ENCODE measurements around the gene ADAM12.
A peak's percentile ranks its signal among the peaks of the same experiment; 100 is the strongest.
"Not testable (repeated sequence)": the region's sequence is repeated elsewhere in the genome, so short reads cannot be mapped to it uniquely, and the experiment has no call there.

Gene ADAM12

GRCh38 chr10:126185676-126186447, 202.4 kb downstream of the ADAM12 start:
- DNase-seq = no peak

- DNase-seq = no peak
Observed at GRCh38 chr10:126181626-126182025, 206.7 kb downstream of the ADAM12 start.

- DNase-seq = no peak
Observed at GRCh38 chr10:126179637-126180036, 208.6 kb downstream of the ADAM12 start.

GRCh38 chr10:126177417-126178030, 210.8 kb downstream of the ADAM12 start:
- peak in 2 of 56 donors; percentile 10 to 15 for DNase-seq

GRCh38 chr10:126175641-126176262, 212.5 kb downstream of the ADAM12 start:
- DNase-seq = no peak

- not testable (repeated sequence) for DNase-seq
Observed at GRCh38 chr10:126172755-126173154, 215.5 kb downstream of the ADAM12 start.

- no peak for DNase-seq
Observed at GRCh38 chr10:126171555-126171954, 216.7 kb downstream of the ADAM12 start.

- DNase-seq = no peak
Observed at GRCh38 chr10:126170776-126171175, 217.5 kb downstream of the ADAM12 start.

GRCh38 chr10:126170371-126170770, 217.9 kb downstream of the ADAM12 start:
- peak in 2 of 56 donors; percentile 12 to 32 for DNase-seq

- peak in 29 of 56 donors; percentile 3 to 64 (median 22) for DNase-seq
Observed at GRCh38 chr10:126169899-126170298, 218.4 kb downstream of the ADAM12 start.

GRCh38 chr10:126166797-126167196, 221.5 kb downstream of the ADAM12 start:
- no peak for DNase-seq

GRCh38 chr10:126165874-126166273, 222.4 kb downstream of the ADAM12 start:
- no peak for DNase-seq

- DNase-seq = no peak
Observed at GRCh38 chr10:126163506-126163905, 224.8 kb downstream of the ADAM12 start.

GRCh38 chr10:126161691-126162090, 226.6 kb downstream of the ADAM12 start:
- no peak for DNase-seq

GRCh38 chr10:126160971-126161630, 227.2 kb downstream of the ADAM12 start:
- no peak for DNase-seq

GRCh38 chr10:126160571-126160970, 227.7 kb downstream of the ADAM12 start:
- DNase-seq = no peak

GRCh38 chr10:126158133-126158892, 230.0 kb downstream of the ADAM12 start:
- no peak for DNase-seq

GRCh38 chr10:126157189-126157588, 231.1 kb downstream of the ADAM12 start:
- no peak for DNase-seq

GRCh38 chr10:126156503-126156902, 231.8 kb downstream of the ADAM12 start:
- DNase-seq = no peak

GRCh38 chr10:126156012-126156411, 232.3 kb downstream of the ADAM12 start:
- no peak for DNase-seq

GRCh38 chr10:126155528-126155927, 232.7 kb downstream of the ADAM12 start:
- DNase-seq = no peak

Measured in nucleus accumbens (tissue), 56 donors.